GM18519 (cell line): Measurements from ENCODE around the gene OSBPL10.
"Not testable (repeated sequence)": the region's sequence is repeated elsewhere in the genome, so short reads cannot be mapped to it uniquely, and the experiment has no call there.

ENCODE experiments used
- ATAC-seq: cut with Tn5 transposase; IDR thresholded peaks from one replicate; pipeline ENCODE4 v1.9.1; 2021; ENCODE audit warnings: mild to moderate bottlenecking, moderate library complexity; ENCODE audit not compliant: unreplicated experiment, low FRiP score

Gene OSBPL10

DNA sequence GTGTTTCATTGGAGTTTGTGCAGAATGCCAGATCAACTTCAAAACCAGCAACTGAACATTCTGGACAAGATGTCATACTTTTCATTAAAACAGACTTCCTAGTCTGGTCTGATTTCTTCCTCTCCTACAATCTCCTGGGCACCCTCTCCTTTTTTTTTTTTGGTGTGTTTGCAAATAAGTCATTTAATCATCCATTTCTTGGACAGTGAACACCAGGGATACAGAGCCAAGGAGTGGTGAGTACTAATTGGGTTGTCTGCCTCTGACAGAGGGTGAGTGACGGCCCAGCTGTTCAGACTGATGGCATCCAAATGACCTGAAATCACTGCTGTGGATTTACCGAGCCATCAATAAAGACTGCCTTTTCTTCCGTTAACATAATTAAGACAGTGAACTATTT lies 290.3 kb downstream of the OSBPL10 start:
- no peak for ATAC-seq

DNA sequence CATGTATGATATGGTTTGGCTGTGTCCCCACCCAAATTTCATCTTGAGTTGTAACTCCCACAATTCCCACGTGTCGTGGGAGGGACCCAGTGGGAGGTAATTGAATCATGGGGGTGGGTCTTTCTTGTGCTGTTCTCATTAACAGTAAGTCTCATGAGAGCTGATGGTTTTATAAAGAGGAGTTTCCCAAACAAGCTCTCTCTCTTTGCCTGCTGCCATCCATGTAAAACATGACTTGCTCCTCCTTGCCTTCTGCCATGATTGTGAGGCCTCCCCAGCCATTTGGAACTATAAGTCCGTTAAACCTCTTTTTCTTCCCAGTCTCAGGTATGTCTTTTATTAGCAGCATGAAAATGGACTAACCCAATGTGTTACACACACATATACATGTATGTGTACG lies 291.5 kb downstream of the OSBPL10 start:
- not testable (repeated sequence) for ATAC-seq

DNA sequence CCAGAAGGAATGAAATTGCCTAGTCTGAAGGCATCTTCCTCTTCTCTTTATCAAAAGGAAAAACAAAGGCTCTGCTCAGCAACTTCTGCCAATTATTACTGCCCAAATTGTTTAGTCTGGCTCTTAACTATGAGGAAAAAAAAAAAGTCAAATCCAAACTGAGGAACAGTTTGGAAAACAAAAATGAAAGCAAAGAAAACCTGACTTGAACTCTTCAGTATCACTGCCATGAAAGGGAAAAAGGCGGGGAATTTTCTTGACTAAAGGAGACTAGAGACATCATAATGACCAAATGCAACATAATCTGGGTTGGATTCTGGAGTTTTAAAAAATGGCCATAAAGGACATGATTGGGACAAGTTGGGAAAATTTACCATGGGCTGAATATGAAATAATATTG lies 292.1 kb downstream of the OSBPL10 start:
- no peak for ATAC-seq

DNA sequence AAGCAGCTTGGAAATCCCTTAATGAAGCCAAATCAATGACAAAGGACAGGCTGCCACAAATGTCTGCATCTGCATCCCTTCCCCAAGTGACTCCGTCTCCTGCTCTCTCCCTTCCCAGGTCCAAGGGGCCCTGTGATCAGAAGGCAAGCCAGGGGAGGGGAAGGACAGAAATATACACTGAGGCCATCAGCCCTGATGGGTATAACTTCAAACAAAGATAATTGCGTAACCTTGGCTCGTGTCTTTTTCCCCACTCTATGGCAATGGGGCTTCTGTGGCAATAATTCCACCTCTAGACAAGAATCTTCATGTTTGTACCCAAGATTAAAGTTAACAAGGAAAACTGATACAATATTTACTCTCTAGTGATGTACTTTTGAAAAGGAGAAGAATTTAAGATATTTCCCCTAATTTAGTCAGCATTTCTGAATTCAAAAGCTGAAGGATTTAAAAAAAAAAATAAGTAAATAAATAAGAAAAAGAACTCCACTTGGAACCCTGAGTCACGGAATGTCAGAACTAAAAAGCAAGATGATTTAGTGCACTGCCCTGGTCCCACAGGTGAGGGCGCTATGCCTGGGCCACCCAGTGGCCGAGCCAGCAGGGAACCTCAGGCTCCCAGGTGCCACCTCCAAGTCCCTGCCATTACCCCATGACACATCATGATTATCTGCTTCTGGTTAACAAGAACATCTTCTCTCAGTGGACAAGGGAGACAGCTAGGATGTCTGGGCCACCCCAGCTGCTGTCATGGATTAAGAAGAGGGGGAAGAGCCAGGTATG lies 293.9 kb downstream of the OSBPL10 start:
- ATAC-seq = no peak

DNA sequence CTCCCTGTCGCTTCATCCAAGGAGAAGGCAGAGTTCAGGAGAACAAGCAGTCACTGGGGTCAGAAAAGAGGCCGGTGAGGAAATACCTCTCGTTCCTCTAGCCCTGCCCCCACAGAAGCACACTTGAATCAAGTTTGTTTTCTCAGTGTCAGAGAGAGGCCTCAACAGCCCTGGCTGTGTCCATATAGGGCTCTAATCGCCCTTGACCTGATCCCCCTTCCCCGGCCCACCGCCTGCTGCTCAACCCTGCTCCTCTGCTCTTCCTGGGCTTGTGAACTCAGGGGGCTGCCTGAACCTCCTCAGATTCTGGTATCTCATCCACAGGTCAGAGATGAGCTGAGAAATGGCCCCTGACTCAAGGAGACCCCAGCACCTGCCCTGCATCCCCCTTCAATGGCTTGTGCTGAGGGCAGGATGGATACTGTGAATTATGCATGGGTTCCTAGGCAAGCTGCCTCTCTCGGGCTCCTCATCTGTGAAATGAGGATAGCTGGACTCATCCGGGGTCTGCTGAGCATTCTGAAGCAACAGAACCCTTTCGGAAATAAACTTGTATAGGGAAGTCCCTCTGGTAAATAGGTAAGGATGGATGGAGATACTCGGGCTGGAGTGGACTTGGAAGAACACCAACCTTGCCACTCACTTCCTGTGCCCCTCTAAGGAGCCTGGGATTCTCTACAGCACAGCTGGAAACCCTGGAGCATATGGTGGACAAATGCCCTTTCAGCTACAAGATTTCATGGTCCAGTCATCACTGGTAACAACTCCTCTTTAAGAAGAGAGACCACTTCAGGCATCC lies 300.8 kb downstream of the OSBPL10 start:
- no peak for ATAC-seq

DNA sequence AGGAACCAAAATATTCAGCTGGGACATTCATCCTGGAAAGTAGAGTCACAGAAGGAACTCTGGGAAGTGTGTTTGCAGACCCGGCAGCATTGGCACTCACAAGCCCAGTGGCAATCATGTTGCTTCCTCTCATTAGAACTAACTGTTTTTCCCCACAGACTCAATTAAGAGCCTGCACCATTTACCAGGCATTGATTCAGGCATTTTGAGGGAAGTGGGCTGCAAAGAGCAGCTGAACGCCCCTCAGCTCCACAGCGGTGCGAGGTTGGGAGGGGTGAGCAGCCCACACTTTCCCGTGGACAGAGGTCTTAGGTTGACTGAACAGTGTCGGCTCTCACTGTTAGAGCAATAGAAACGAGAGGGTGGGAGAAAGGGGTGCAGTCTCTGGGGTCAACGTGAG lies 304.5 kb downstream of the OSBPL10 start:
- ATAC-seq = no peak

DNA sequence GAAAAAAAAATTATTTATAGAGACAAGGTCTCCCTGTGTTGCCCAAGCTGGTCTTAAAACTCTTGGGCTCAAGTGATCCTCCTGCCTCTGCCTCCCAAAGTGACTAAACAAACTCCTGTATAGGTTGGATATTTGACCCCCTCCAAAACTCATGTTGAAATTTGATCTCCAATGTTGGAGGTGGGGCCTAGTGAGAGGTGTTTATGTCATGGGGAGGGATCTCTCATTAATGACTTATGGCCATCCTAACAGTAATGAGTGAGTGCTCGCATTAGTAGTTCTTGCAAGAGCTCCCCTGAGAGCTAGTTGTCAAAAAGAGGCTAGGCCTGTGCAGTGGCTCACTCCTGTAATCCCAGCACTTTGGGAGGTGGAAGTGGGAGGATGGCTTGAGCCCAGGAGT lies 307.1 kb downstream of the OSBPL10 start:
- no peak for ATAC-seq

DNA sequence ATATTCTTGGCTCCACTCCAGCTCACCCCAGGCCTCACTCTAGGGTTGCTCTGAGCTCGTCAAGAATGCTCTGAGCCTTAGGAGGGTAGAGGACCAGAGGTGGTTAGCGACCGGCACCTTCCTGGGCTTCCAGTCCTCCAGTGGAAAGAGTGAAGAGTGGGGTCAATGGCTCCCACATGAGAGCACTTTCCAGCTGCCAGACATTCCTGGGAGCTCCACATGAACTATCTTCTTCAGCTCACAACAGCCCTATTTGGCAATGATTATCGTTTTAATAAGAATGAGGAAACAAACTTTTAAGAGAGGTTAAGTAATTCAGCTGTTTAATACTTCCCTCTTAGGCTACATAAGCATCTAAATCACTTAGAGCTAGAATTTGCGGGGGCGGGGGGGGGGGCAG lies 309.1 kb downstream of the OSBPL10 start:
- no peak for ATAC-seq

DNA sequence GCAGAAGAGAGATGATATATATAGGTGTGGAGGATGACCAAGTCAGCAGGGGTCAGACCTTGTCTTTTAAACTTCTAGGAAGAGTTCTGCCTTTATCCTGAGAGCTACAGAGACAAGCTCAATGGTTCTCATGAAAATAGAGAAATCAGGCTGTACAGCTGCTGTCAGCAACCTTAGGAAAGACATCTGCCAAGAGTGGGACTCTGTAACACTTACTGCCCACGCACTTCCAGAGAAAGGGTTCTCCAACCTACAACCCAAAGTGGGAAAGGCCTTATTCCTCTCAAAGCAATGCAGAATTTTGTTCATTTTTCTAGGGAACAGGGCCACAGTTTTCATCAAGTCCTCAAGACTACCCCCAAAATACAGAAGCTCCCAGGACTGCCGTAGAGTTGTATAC lies 309.6 kb downstream of the OSBPL10 start:
- no peak for ATAC-seq

DNA sequence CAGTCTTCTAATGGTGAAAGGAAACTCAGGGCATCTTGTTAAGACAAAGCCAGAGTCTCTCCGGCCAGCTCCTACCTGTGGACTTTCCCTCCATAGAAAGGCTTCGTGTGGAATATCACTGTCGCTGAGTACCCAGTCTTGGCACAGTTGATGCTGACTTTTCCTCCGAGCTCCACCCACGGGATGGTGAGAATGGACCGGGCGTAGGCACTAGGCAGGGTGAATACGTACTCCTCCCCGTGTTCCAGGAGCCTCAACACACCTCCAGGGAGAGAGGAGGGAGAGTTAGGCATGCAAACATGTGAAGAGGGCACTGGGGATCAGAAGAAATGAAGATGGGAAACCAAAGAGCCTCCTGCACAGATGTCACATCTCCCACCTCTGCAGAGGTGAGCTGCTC lies 310.3 kb downstream of the OSBPL10 start:
- ATAC-seq = no peak

DNA sequence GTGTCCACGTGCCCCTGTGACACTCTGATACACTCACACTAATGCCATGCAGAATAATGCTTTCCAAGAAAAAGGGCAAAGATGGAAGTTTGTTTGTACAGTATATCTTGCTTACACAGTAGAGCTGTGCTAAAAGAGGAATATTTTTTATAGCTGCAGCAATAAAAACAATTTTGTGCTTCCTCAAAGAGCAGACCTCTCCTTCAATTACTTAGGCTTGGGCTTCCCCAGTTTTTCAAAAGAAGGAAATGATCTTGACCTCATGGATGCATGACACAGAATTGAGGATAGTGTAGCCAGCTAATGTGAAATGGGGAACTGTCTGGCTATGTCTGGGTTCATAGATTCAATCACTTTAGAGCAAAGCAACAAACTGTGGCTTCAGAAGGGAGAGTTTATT lies 310.9 kb downstream of the OSBPL10 start:
- no peak for ATAC-seq

DNA sequence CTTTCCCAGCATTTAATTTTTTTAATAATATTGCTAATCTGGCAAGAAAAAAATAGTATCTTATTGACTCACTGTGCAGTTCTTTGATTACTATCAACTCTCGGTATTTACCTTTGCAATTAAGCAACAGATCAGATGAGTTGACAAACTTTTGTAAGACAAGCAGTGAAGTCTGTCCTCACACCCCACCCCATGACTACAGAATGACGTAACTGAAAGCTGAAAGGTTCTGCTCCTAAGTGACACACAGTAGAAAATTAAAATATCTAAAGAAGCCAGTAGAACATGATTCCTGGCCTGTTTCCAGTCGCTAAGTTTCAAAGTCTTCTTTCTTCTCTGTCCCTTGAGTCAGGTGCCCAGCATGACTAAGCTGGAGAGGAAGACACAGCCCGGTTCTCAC lies 312.8 kb downstream of the OSBPL10 start:
- ATAC-seq = no peak

DNA sequence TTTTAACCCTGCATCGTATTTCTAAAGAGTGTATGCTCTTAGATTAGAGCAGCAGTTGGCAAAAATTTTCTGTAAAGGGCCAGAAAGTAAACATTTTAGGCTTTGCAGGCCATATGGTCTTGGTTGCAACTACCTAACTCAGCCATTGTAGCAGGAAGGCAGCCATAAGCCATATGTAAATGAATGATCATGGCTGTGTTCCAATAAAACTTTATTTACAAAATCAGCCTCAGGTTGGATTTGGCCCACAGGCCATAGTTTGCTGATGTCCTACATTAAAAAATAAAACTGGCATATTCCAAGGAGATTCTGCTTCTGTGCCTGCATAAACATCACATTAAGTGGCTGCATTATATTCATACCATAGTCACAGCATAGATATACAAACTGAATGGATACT lies 313.5 kb downstream of the OSBPL10 start:
- no peak for ATAC-seq

DNA sequence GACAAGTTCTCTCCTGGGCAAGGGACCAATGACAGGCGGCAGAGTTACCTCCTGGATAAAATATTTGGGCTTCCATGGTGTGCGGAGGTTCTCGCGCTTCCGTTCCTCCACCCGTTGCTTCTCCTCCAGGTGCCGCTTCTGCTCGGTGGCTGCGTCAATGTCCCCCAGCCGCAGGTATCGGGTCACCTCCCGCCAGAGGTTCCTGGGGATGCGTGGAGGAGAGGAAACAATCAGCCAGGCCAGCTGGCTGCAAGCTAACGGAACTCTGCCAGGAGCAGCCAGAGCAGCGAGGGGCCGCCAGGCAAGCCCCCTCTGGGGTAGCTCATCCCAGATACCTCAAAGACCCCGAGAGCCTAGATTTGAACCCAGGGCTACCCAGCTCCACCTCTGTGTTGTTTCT lies 317.0 kb downstream of the OSBPL10 start:
- ATAC-seq = no peak

DNA sequence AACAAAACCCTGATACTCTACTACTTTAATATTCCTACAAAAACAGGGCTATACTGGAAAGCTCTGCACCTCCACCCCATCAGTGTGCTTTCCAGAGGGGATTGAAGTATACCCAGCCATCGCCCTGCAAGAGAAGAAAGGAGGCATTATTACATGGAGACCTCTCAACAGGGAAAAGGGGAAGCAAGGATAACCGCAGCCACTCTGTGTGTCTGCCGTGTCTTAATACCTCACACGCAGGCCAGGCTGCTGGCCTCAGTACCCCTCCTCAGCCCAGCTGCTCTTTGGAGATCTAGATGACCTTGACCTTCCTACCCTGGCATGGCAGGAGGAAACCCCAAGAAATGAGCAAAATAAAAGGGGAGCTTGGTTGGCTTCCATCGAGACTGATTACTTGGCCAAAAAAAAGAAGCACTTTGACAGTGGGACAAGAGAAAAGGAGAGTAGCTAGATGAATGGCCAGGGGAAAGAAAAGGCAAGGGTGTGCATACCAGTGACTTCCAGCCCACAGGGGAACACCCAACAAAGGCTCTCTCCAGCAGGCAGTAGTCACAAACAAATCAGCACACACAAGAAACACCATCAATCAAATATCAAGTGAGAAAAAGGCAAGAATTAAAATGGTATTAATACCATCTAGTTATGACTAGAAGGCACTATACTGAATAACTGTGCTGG lies 318.9 kb downstream of the OSBPL10 start:
- ATAC-seq = no peak

DNA sequence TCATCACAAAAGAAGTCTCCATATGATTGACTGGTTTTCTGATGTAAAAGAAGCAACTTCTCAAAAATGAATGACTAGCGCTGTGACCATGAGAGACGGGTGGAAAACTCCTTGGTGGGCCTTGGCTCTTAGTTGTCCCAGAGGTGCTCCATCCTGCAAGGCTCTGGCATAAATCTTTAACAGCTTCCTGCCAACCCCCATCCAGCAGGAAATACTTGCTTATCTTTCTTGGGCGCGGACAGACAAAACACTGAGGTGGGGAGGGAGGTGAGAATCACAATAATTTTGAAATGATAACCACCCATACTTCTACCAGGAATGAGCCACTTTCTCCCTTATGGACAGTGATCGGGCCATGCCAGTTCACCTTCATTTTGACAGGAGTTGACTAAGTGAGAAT lies 319.8 kb downstream of the OSBPL10 start:
- ATAC-seq = no peak

DNA sequence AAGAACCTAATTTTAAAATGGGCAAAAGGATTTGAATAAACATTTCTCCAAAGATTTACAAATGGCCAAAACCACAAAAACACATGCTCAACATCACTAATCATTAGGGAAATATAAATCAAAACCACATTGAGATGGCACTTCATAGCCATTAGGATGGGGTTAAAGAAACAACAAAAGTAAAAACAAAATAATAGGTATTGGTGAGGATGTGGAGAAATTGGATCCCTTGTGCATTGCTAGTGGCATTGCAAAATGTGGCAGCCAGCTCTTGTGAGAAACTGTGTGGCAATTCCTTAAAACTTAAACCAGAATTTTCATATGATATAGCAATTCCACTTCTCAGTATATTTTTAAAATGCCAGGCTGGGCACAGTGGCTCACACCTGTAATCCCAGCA lies 321.8 kb downstream of the OSBPL10 start:
- ATAC-seq = no peak

DNA sequence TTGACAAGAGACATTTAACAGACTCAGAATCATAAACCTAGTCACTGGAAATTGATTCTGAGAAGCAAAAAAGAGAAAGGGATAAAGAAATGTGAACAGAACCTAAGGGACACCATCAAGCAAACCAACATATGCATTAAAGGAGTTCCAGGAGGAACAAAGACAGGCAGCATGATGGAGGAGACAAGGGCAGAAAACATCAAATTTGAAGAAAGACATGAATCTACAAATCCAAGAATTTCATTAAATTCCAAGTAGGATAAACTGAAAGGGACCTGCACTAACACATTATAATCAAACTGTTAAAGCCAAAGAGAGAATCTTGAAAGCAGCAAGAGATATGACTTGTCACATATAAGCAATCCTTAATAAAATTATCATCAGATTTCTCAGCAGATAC lies 326.1 kb downstream of the OSBPL10 start:
- no peak for ATAC-seq

DNA sequence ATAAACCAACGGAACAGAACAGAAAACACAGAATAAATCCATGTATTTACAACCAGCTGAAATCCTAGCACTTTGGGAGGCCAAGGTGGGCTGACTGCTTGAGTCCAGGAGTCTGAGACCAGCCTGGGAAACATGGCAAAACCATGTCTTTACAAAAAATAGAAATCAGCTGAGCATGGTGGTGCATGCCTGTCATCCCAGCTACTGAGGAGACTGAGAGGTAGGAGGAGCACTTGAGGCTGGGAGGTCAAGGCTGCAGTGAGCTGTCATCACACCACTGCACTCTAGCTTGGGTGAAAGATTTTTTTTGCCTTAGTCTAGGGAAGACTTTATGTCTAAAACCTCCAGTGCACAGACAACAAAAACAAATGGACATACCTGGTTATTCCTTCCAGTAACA lies 327.6 kb downstream of the OSBPL10 start:
- no peak for ATAC-seq

DNA sequence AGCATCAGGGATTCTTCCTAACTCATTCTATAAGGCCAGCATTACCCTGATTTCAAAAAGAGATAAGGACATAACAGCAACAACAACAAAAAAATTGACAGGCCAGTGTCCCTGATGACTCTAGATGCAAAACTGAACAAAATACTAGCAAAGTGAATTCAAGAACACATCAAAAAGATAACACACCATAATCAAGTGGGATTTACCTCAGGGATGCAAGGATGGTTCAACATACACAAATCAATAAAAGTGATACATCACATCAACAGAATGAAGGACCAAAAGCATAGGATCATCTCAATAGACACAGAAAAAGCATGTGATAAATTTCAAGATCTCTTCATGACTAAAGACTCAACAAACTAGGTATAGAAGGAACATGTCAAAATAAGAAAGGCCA lies 328.8 kb downstream of the OSBPL10 start:
- no peak for ATAC-seq

DNA sequence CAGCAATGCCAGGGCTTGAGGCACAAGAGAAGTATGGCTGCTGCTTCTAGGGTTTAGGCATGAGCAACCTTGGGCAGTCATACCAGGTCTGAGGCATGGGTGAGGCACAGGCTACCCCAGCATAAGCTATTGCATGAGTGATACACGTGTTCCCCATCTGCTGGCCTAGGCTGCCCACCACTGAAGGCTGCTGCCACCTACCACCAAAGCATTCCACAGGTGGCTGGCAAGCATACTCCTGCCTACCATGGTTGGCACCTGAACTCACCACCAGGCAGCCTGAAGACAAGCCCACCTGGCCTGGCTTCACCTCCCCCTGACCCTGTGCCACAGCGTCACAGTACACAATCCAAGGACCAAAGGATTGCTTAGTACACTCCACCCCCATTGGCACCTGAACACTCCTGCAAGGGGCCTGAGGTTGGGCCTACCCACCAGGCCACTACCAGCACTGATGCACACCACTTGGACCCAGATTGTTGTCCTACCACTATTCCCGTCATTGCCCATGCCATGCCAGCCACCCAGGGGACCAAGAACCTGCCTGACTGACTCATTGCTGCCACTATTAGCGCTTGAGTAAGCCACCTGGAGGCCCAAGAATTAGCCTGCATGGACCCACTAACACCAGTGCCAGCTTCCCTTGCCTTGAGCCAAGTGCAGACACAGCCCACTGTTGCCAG lies 332.6 kb downstream of the OSBPL10 start:
- ATAC-seq = no peak
